ENCODE measurements around the gene SGK2.

SGK2 gene

DNA sequence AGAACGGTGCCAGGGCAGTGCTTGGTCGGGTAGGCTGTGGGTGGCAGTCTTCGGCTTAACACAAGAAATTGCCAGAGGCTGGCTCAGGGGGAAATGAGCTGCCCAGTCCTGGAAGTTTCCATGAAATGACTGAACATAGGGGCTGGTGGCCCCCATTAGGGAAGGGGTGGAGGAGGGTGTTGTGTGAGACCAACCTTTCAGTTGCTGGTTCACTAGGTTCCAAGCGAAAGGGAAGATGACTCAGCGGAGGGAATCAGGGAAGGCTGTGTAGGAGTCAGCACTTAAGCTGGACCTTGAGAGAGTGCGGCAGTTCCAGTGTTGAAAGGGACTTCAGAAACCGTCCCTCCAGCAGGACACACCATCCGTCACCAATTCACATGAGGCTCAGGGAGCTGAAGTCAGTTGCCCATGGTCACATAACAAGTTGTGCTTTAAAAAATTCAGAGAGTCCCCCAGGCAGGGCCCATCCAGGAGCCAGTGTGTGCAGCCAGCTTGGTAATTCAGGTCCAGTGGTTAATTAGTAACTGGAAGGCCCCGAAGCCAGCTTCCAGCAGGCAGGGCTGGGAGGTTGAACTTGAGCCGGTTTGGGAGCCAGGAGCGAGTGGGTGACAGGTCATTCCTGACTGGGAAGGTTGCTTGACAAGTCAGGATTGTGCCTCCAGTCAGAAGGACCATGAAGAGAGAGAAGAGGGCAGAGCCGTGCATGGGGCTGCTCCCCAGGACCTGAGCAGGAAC lies at the start of gene SGK2:
SGK2 (plus strand) TSS at position 616 of the 735 bp plus-strand sequence. CDS start 7,469 bp downstream, outside the sequence.
- DNase-seq: no peak

DNA sequence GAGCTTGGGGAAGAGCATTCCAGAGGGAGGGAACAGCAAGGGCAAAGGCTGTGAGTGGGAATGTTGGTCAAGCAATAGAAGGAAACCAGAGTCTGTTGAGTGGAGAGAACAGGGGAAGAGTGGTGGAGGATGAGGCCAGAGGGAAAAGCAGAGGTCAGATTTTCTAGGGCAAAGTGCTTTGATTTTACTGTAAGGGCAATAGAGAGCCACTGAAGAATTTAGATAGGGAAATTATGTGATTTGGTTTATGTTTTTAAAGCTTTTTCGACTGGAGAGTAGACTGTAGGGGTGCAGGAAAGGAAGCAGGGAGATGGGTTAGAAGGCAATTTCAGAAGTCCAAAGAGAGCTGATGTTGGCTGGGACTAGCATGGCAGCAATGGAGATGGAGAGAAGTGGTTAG lies 46.9 kb upstream of the SGK2 start:
- DNase-seq: no peak

DNA sequence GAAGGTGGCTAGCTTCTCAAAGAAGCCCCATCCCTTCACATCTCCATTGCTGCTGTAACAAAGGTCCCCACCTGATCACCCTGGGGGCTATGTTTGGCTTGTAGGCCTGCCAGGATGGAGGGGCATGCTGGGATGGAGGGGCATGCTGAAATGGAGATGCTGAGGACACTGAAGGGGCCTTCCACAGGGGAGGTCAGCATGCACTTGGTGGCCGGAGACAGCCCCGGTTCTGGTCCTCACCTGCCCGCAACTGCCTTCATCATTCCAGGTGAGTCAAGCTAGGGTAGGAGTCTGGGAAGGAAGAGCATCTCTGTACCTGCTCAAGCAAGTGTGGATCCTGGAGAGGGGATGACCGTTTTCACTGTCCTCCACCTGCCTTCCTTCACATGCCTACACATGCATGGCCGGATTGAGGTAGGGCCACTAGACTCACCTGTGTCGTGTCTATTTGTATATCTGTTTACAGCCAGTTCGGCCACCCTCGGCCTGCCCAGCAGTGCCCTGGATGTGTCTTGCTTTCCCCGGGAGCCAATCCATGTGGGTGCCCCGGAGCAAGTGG lies 45.4 kb upstream of the SGK2 start:
- DNase-seq: no peak

DNA sequence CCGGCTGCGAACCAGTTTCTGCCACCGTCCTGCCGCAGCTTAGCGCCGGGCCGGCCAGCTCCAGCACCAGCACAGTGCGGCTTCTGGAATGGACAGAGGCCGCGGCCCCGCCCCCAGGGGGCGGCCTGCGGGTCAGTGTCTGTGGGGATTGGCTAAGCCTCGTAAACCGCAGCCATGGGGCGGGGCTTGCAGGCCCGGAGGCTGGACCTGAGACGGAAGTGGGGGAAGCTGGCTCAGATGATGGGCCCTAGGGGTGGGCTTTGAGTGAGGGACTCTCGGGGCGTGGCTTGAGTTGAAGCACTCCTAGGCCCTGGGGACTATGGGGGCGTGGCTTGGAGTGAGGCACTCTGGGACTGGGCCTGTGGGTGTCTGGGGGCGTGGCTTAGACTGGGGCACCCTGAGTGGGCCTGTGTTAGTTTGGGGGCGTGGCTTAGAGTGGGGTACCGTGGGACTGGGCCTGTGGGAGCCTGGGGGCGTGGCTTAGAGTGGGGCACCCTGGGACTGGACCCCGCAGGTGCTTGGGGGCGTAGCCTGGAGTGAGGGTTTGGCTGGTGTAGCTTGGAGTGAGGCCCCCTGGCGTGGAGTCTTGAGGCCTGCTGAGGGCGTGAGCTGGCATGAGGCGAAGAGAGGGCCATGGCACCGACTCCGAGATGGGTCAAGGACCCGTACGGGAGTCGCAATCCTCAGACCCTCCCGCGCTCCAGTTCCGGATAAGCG lies 44.7 kb upstream of the SGK2 start:
- DNase-seq: peak; percentile 95

DNA sequence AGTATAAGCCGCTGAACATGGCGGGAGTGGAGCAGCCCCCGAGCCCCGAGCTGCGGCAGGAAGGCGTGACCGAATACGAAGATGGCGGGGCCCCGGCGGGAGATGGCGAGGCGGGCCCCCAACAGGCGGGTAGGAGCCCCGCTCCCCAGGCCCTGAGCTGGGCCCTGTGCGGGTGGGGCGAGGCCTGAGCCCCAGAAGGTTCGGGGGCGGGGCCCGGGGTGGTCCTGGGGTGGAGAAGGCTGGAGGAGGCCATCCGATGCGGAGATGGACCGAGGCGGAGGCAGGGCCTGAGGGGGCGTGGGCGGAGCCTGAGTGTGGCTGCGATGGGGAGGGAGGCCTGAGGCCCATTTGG lies 44.2 kb upstream of the SGK2 start:
- peak; percentile 56 for DNase-seq

DNA sequence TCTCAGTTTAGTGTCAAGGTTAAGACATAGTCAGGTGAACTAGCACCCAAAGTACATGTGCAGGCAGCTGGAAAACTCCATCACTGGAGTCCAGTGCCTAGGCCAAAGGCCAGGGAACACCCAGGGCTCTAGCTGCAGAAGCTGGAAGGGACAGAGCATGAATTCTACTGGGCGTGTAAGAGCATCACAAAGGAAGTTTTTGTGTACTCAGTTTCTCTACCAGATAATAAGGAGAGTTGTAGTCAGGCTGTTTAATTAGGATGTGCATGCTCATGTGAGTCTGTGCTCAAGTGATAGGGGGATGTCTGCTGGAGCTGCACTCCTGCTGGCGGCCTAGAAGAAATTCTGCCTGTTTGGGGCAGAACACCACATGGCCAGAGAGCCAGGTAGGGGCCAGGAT lies 43.2 kb upstream of the SGK2 start:
- no peak for DNase-seq

DNA sequence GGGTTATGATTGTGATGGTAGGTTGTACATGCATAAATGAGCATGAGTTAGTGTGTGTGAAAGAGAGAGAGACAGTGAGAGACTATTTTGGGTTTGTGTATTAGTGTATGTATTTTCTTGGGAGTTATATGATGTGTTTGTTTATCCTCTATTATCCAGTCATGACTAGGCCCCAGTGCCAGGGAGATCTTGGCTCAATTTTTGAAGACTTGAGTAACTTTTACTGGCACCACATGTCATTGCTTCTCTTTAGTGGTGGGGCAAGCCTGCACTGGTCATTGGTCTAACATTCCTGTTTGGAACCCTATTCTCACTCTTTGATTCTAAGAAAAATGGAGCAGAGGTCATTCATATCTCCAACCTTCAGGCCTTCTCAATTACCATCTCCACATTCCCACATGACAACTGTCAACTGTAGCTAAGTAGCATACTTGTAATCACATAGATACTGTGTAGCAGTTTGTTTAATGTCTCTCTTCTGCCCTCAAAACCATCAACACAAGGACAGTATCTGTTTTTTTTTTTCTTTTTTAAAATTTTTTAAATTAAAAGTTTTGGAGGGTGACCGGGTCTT lies 42.5 kb upstream of the SGK2 start:
- no peak for DNase-seq

DNA sequence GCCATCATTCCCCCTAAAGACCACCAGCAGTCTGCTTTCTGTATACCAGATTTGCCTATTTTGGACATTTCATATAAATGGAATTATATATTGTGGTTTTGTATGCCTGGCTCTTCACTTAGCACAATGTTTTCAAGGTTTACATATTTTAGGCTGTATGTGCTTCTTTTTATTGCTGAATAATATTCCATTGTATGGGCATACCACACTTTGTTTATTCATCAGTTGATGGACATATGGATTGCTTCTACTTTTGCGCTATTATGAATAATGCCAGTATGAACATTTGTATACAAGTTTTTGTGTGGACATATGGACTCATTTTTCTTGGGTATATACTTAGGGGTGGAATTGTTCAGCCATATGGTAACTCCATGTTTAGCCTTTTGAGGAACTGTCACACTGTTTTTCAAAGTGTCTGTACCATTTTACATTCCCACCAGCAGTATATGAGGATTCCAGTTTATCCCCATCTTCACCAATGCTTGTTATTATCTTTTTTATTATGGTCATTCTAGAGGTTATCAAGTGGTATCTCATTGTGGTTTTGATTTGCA lies 38.7 kb upstream of the SGK2 start:
- DNase-seq: no peak

DNA sequence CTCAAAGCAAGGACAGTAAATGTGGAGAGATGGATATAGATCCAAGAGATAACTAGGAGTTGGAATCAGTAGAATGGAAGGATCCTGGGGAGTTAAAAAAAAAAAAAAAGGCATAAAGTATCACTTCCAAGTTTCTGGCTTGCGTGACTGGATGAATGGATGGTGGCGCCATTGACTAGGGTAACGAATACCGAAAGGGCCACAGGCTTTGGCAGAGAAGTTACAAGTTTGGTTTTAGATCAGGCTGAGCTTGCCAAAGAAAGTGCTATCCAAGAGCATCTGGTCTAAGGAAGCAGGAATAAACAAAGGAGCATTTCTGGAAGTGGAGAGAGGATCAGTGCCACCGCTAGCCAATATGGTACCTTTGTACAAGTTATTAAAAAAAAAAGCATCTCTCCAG lies 33.8 kb upstream of the SGK2 start:
- DNase-seq: peak; percentile 19

DNA sequence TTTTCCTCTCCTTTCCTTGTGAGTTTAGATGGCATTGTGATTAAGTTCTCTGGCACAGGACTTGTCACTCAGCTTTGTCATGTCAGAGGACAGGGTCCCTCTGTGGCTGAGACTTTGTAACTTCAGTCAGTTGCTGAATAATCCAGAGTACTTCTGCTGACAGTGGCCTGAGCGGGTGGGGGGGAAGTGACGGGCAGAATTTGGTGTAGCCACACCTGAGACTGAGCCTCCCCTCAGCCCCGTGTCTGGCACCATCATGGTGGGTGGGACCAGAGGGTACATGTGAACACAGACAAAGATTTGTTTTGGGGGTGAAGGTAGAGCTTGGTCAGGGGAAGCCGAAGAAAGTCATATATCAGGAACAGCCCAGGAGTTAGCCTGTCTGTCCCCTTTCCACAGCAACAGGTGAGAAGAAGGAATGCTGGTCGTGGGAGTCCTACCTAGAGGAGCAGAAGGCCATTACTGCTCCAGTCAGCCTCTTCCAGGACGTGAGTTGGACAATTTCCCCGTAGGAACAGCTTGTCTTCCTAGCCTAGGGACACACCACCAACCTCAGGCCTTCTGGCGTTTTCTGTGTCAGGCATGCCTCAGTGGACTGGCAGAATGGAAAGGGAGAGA lies 30.5 kb upstream of the SGK2 start:
- DNase-seq: no peak

DNA sequence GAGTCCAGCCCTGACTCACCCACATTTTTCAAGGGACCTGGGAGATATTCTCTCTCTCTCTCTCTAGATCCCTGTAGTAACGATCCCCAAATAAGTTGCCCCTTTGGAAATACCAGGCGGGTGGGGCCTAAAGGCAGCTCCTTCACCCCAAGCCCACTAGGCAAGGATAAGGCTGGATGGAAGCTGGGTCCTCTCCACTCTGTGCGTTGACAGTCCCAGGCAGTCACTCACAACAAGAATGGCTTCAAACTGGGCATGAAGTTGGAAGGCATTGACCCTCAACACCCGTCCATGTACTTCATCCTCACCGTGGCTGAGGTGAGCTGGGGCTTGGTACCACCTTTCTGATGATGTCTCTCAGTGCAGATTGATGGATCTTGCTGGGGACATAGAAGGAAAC lies 29.8 kb upstream of the SGK2 start:
- no peak for DNase-seq

DNA sequence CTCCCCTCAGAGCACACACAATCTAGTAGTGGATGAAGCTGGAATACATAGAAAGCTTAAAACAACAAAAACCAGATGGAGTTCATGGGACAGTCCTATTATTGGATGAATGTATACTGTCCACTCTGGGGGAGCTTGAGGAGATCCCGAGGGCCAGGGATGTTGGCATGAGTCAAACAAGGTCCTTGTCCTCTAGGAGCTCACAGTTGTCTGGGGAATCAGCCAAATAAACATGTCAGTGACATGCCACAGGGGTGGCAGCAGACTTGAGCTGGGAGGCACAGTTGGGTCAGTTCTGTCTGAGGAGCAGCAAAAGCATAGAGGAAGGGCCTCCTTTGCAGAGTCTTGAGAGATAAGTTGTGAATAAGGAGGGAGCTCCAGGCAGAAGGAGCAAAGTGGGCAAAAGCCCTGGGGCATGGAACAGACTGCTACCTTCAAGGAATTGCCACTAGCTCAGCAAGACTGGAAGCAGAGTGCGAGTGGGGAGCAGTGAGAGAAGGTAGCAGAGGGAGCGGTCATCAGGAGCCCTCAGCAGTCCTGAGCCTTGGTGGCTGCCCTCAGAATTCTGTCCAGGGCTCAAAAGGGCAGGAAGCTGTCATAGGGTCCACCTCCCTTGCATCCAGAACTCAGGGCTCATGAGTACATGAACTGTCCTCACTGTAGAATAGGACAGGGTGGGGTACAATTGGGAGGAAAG lies 29.2 kb upstream of the SGK2 start:
- no peak for DNase-seq

DNA sequence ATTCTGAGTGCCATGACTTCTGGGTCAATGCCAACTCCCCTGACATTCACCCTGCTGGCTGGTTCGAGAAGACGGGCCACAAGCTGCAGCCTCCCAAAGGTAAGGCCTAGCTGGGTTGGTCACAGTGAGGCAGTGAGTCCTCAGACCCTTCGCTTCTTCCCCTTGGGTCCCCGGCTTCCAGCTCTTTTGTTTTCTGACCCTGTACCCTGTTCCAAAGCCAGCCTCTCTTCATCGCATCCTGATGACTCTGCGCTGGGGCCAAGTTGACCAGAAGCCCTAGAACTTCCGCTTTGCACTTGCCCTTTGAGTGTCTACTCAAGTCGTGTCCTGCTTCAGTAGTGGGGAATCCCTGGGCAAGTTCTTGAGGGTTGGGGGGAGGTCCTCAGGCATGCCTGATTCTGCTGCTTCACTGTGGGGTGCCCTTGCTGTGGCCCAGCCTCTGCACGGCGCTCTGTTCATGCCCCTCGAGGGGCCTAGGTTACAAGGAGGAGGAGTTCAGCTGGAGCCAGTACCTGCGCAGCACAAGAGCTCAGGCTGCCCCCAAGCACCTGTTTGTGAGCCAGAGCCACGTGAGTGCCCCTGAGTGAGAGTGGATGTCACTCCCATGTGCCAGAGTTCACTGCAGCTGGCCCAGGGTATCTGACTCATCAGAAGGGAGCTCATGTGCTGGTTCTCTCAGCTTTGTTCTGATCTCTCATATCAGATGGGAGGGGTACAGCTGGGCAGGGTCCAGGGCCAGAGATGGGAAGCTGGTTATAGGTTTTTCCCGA lies 28.3 kb upstream of the SGK2 start:
- DNase-seq: no peak

DNA sequence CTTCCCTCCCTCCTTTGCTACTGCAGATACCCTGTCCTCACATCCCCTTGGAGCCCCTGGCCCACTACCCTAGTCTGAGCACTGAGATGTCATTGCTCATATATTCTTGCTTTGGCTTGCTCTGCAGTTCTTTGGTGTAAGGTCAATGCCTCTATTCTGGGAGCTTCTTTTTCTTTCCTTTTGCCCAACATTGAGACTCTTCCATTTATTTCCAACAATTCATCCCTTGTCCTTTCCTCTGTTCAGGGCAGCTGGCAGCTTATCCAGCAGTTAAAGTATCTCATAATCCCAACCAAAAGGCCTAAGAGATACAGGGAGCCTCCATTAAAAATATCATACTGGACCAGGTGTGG lies 27.8 kb upstream of the SGK2 start:
- no peak for DNase-seq

DNA sequence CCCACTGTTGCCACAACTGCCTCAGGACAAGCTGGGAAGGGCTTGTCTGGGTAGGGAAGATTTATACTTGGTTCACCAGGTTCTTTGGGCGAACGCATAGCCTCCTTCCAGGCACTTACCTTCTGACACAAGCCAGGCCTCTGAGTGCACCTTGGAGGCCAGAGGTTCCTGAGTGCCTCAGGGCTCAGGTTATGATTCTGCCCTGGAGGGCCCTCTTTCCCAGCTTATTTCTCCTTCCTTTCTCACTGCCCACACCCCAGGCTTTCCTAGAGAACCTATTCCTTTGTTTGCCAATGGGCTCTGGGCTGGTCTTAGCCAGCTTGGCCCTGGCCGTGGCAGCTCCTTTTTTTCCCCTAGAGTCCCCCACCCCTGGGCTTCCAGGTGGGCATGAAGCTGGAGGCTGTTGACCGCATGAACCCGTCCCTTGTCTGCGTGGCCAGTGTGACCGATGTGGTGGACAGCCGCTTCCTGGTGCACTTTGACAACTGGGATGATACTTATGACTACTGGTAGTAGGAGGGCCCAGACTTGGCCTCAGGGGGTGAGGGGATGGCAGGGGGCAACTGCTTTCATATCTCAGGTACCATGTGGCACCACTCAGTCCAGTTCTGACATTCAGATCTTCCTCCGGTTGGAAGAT lies 26.3 kb upstream of the SGK2 start:
- DNase-seq: no peak

DNA sequence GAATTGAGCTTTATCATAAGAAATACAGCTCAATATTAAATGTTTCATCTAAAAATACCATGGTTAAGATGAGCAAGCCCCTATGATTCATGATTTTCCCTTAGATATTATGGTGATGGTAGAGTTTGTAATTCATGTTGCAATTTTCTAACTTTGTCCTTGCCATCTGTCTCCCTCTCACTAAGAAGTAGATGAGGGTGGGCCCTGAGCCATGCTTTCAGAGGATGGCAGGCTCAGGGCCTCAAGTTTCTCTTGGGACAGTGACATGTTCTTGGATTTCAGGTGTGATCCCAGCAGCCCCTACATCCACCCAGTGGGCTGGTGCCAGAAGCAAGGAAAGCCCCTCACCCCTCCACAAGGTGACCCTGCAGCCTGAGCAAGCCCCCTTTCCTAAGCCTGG lies 25.8 kb upstream of the SGK2 start:
- no peak for DNase-seq

DNA sequence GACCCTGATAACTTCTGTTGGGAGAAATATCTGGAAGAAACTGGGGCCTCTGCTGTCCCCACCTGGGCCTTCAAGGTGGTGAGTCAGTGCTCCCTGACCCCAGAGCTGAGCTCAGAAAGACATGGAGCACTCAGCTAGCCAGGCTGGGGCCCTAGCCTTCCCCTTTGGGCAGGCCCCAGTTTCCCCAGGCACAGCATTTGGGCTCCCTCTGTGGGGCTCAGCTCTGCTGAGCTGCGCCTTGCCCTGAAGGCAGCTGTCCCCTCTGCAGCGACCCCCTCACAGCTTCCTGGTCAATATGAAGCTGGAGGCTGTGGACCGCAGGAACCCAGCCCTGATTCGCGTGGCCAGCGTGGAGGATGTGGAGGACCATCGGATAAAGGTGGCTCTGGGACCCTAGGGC lies 24.8 kb upstream of the SGK2 start:
- no peak for DNase-seq

DNA sequence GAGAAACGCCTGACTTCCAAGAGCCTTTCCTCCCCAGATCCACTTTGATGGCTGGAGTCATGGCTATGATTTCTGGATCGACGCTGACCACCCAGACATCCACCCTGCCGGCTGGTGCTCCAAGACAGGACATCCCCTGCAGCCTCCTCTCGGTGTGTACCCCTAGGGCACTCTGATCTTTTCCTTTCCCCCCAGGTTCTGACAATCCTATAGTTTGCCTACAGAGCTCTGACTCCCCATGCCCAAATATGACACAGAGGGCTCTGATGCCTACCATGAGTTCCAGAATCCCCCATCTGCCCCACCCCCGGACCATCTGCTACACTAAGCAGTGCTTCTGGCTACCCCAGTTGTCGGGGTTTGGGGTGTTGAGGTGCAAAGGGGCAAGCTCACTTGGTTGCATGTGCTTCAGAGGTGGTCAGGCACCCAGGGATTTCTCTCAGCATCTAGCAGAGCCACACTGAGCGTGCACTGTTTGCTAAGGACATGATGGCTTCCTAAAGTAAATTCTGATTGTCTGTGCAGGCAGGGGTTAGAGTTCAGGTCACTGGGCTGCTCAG lies 24.0 kb upstream of the SGK2 start:
- DNase-seq: no peak

DNA sequence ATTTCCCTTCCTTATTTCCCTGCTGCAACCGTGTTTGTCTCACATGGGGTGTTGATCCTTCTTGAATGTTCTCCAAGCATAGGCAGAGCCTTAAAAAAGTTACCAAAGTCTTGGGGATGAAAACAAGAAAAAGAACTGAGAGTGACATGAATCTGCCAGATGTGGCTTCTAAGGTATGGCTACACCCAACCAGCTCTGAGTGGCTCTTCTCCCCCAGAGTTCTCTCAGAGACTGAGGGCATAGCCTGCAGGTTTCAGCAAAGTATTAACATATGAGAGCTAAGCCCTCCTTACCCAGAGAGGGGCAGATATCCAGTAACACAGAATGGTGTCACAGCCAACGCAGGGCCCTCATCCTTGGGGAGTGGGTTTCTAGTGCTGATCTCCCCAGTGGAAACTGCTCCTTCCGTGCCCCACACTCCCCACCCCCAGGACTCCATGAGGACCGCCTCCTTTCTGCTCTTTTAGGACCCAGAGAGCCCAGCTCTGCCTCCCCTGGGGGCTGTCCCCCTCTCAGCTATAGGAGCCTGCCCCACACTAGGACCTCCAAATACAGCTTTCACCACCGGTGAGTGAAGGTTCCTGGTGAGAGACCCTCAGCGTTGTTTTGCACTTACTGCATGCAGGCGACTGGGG lies 23.3 kb upstream of the SGK2 start:
- no peak for DNase-seq

DNA sequence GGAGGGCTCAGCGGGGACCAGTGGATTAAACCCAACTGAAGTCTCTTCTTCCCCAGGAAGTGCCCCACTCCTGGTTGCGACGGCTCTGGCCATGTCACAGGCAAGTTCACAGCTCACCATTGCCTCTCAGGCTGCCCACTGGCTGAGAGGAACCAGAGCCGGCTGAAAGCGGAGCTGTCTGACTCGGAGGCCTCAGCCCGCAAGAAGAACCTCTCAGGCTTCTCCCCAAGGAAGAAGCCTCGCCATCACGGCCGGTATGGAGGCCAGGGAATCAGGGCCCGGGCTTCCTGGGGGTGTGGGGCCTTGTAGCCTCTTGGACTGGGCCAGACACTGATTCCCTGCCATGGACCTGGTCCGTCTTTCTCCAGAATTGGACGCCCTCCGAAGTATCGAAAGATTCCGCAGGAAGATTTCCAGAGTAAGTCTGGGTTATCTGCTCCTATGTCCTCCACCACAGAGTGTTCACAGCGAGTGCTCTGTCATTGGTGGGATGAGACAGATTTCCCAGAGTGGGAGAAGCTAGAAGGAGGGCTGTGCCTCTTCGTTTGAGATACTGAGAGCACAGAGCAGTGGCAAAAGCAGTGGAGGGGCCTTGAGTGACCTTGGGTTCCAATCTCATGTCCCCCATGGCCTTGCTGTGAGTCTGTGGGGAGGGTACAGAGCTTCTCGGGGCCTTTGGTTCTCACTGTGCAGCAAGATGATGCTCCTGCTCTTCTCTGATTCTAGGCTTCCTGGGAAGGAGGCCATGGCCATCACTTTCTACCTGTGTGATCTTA lies 22.6 kb upstream of the SGK2 start:
- DNase-seq: no peak

Measured in NCI-H2171 treated with DMSO at 0.1 percent for 48 hours (cell line).